Measurements from ENCODE around the gene SIVA1. TPM values are rescaled to one million over a fixed set of nuclear protein-coding genes. Genes with fewer than 3 reads are reported as not detected.

SIVA1 gene
- total and polyA plus RNA-seq, 9 of the 15 experiments (the other 6 are each of a cell fraction or from before 2014, with no cell fraction given) = 4.2 to 186 (median 54.2) TPM

DNA sequence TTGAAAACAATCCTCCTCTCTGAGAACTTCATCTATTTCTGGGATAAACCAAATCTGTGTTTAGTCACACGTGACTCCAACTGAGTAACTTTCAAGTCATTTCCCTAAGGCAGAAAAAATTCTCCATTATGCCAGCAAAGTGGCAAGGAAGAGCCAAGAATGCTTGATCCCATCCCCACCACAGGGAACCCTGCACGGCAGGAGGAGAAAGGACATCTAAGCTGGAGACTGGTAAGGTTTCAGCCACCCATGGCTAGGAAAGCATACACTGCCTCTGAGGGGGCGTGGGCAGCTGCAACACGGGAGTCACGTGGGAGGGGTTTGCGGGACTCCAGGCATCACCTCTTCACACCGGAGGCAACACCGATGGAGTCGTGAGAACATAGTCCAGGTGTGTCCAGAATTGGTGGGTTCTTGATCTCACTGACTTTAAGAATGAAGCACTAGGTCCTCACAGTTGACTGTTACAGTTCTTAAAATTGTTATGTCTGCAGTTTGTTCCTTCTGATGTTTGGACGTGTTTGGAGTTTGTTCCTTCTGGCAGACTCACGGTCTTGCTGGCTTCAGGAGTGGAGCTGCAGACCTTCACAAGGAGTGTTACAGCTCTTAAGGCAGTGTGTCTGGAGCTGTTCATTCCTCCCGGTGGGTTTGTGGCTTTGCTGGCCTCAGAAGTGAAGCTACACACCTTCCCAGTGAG, 2.7 kb upstream of the SIVA1 start (continued):
- TF ChIP-seq, protein P1, sequence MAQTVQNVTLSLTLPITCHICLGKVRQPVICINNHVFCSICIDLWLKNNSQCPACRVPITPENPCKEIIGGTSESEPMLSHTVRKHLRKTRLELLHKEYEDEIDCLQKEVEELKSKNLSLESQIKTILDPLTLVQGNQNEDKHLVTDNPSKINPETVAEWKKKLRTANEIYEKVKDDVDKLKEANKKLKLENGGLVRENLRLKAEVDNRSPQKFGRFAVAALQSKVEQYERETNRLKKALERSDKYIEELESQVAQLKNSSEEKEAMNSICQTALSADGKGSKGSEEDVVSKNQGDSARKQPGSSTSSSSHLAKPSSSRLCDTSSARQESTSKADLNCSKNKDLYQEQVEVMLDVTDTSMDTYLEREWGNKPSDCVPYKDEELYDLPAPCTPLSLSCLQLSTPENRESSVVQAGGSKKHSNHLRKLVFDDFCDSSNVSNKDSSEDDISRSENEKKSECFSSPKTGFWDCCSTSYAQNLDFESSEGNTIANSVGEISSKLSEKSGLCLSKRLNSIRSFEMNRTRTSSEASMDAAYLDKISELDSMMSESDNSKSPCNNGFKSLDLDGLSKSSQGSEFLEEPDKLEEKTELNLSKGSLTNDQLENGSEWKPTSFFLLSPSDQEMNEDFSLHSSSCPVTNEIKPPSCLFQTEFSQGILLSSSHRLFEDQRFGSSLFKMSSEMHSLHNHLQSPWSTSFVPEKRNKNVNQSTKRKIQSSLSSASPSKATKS (CRISPR knock-in tag; IDR thresholded peaks at IDR 0.05) = no peak
- no peak for TF ChIP-seq ZNF77 (CRISPR knock-in tag; IDR thresholded peaks at IDR 0.05)
- no peak for TF ChIP-seq RBM22 (IDR thresholded peaks at IDR 0.05; ENCODE audit: low read depth, low read length, poor library complexity, severe bottlenecking)
- no peak for TF ChIP-seq PML (IDR thresholded peaks at IDR 0.05; ENCODE audit: low read length)
- TF ChIP-seq, protein P2, sequence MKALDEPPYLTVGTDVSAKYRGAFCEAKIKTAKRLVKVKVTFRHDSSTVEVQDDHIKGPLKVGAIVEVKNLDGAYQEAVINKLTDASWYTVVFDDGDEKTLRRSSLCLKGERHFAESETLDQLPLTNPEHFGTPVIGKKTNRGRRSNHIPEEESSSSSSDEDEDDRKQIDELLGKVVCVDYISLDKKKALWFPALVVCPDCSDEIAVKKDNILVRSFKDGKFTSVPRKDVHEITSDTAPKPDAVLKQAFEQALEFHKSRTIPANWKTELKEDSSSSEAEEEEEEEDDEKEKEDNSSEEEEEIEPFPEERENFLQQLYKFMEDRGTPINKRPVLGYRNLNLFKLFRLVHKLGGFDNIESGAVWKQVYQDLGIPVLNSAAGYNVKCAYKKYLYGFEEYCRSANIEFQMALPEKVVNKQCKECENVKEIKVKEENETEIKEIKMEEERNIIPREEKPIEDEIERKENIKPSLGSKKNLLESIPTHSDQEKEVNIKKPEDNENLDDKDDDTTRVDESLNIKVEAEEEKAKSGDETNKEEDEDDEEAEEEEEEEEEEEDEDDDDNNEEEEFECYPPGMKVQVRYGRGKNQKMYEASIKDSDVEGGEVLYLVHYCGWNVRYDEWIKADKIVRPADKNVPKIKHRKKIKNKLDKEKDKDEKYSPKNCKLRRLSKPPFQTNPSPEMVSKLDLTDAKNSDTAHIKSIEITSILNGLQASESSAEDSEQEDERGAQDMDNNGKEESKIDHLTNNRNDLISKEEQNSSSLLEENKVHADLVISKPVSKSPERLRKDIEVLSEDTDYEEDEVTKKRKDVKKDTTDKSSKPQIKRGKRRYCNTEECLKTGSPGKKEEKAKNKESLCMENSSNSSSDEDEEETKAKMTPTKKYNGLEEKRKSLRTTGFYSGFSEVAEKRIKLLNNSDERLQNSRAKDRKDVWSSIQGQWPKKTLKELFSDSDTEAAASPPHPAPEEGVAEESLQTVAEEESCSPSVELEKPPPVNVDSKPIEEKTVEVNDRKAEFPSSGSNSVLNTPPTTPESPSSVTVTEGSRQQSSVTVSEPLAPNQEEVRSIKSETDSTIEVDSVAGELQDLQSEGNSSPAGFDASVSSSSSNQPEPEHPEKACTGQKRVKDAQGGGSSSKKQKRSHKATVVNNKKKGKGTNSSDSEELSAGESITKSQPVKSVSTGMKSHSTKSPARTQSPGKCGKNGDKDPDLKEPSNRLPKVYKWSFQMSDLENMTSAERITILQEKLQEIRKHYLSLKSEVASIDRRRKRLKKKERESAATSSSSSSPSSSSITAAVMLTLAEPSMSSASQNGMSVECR (CRISPR knock-in tag; IDR thresholded peaks at IDR 0.05) = no peak
- no peak for TF ChIP-seq ZNF668 (CRISPR knock-in tag; IDR thresholded peaks at IDR 0.05)

Data from K562 (cell line).